Stimulated activated CD8-positive, alpha-beta memory T cell treated with anti-CD3 and anti-CD28 coated beads, Interleukin-12 subunit alpha, Interleukin-12 subunit beta, amount 100 ng/mL, for 24 hours (primary cell): Measurements from ENCODE around the gene NPDC1.

Source experiments
- DNase-seq: peaks from one replicate; pipeline ENCODE4 v3.0.0-alpha.2; 2020; ENCODE audit errors: extremely low read depth

Gene NPDC1

GRCh38 chr9:137055385-137056364 lies 9.7 kb upstream of the NPDC1 start:
- no peak for DNase-seq

GRCh38 chr9:137054932-137055384 lies 9.0 kb upstream of the NPDC1 start:
- DNase-seq, result no peak

GRCh38 chr9:137053944-137054931 lies 8.3 kb upstream of the NPDC1 start, which contains the start of gene ENTPD2:
ENTPD2 (minus strand) TSS chr9:137054061; CDS start chr9:137053997, 64 bp downstream.
- no peak for DNase-seq

- no peak for DNase-seq
Measured at GRCh38 chr9:137052998-137053943, 7.3 kb upstream of the NPDC1 start.

GRCh38 chr9:137052293-137052692 lies 6.3 kb upstream of the NPDC1 start:
- DNase-seq, result no peak

- DNase-seq, result no peak
Measured at GRCh38 chr9:137051145-137051724, 5.3 kb upstream of the NPDC1 start.

GRCh38 chr9:137050570-137050969 lies 4.6 kb upstream of the NPDC1 start:
- no peak for DNase-seq

- no peak for DNase-seq
Measured at GRCh38 chr9:137049544-137050449, 3.8 kb upstream of the NPDC1 start.

GRCh38 chr9:137048655-137049543 lies 2.9 kb upstream of the NPDC1 start:
- no peak for DNase-seq

- no peak for DNase-seq
Measured at GRCh38 chr9:137045294-137046087, 486 bp downstream of the NPDC1 start.

GRCh38 chr9:137044502-137045177 lies 1.3 kb downstream of the NPDC1 start:
- no peak for DNase-seq

- DNase-seq, result no peak
Measured at GRCh38 chr9:137044037-137044436, 1.9 kb downstream of the NPDC1 start.

- DNase-seq, result no peak
Measured at GRCh38 chr9:137042751-137043727, 2.9 kb downstream of the NPDC1 start.

- DNase-seq, result no peak
Measured at GRCh38 chr9:137041124-137041523, 4.9 kb downstream of the NPDC1 start.

- no peak for DNase-seq
Measured at GRCh38 chr9:137040568-137040967, 5.4 kb downstream of the NPDC1 start.
